Jurkat, Clone E6-1 (cell line): ENCODE measurements around the gene NGEF.
"Not testable (repeated sequence)": the region's sequence is repeated elsewhere in the genome, so short reads cannot be mapped to it uniquely, and the experiment has no call there.

Experiments used
- DNase-seq: peaks from one replicate; pipeline ENCODE4 v3.0.0-alpha.2; 2011; ENCODE audit warnings: low read depth, low spot score
- H3K4me3 ChIP-seq: 2 replicates; pipeline ENCODE4 v1.5.1; 2011; ENCODE audit warnings: mild to moderate bottlenecking, low read length, control low read depth, moderate library complexity

Gene NGEF

DNA sequence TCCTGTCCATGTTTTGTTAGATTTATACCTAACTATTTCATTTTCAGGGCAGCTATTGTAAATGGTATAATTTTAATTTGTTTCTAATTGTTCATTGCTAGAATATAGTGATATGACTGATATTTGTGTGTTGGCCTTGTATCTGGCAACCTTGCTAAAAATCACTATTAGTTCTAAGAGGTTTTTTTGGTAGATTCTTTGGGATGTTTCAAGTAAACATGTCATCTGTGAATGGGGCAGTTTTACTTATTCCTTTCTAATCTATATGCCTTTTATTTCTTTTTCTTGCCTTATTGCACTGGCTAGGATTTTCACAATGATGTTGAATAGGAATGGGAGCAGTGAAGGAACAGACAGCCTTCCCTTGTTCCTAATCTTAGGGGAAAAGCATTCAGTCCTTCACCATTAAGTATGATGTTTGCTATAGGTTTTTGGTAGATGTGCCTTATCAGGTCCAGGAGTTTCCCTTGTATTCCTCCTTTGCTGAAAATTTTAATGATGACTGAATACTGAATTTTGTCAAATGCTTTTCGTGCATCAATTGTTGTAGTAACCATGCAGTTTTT, 101.3 kb downstream of the NGEF start:
- DNase-seq = no peak
- no peak overlapping the region for H3K4me3 ChIP-seq

DNA sequence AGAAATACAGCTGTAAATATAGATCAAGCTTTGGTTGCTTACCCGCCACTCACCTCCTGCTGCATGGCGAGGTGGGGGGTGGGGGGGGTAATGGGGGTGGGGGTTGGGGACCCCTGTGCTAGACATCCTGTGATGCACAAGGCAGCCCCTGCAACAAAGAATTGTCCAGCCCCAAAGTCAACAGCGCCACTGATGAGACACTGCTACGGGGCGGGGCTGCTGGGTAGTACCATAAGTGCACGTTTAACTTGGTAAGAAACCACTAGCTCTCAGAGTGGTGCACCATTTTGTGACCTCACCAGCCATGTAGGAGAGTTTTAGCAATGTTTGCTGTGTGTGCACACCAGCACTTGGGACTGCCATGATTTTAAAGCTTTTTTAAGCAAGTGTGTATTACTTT, 102.7 kb downstream of the NGEF start:
- DNase-seq = no peak
- H3K4me3 ChIP-seq = no peak overlapping the region

DNA sequence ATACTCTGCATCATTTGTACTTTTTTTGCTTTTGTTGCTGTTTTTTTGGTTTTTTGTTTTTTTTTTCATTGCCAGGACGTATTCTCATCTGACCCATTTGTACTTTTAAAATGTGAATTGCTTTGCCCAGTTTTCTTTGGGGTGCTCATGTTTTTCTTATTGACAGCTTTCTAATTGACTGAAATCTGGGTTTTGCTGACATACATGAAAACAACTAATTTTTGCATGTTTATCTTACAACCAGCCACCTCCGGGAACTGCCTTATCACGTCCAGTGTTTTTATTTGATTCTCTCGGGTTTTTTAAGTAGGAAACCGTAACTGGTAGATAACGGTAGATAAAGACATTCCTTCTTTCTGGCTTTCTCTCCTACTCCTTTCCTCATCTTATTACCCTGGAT, 104.4 kb downstream of the NGEF start:
- H3K4me3 ChIP-seq = no peak overlapping the region
- DNase-seq = no peak

DNA sequence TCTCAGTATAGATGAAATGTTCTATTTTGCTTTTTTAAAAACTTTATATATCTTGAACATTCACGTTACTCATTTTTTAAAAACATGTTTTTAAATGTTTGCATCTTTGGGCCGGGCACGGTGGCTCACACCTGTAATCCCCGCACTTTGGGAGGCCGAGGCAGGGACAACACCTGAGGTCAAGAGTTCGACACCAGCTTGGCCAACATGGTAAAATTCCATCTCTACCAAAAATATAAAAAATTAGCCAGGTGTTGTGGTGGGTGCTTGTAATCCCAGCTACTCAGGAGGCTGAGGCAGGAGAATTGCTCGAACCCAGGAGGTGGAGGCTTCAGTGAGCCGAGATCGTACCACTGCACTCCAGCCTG, 105.4 kb downstream of the NGEF start:
- not testable (repeated sequence) for H3K4me3 ChIP-seq, DNase-seq

DNA sequence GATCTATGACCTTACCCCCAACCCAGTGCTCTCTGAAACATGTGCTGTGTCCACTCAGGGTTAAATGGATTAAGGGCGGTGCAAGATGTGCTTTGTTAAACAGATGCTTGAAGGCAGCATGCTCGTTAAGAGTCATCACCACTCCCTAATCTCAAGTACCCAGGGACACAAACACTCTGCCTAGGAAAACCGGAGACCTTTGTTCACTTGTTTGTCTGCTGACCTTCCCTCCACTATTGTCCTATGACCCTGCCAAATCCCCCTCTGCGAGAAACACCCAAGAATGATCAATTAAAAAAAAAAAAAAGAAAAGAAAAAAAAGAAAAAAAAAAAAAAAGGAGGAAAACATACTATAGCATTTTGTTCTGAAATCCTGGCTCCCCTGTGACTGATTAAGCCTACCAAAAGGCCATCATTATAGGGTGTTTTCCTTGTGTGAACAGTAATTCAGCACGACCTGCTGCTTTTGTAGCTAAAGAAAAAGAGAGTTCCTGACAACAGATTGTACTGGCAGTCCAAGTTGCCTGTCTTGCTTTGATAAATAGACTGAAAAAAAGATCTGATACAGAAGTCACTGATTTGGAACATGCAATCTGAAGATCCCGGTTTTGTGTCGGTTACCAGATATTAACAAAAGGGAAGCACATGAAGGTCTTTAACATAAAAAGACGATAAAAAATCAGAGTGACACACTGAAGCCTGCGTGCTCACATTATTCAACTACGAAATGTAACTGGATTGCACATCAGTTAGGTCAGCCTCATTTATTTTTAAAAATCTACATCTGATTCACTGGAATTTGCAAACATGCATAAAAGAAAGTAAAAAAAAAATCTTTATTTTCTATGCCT, 106.0 kb downstream of the NGEF start:
- H3K4me3 ChIP-seq, DNase-seq: not testable (repeated sequence)

DNA sequence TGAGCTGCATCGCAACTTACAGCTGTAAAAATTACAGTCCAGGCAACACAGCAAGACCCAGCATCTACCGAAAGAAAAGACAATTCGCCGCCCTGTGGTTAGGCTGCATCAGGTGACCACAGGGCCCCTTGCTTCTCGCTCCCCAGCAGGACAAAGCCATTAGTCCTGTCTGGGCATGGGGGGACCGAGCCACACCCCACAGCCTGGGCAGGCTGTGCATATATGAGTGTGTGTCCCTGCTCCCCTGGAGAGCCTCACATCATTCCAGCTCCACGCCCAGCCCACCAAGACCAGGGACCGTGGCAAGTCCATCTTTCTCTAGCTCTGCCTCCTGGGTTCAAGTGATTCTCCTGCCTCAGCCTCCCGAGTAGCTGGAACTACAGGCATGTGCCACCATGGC, 109.1 kb downstream of the NGEF start:
- DNase-seq = no peak
- no peak overlapping the region for H3K4me3 ChIP-seq

DNA sequence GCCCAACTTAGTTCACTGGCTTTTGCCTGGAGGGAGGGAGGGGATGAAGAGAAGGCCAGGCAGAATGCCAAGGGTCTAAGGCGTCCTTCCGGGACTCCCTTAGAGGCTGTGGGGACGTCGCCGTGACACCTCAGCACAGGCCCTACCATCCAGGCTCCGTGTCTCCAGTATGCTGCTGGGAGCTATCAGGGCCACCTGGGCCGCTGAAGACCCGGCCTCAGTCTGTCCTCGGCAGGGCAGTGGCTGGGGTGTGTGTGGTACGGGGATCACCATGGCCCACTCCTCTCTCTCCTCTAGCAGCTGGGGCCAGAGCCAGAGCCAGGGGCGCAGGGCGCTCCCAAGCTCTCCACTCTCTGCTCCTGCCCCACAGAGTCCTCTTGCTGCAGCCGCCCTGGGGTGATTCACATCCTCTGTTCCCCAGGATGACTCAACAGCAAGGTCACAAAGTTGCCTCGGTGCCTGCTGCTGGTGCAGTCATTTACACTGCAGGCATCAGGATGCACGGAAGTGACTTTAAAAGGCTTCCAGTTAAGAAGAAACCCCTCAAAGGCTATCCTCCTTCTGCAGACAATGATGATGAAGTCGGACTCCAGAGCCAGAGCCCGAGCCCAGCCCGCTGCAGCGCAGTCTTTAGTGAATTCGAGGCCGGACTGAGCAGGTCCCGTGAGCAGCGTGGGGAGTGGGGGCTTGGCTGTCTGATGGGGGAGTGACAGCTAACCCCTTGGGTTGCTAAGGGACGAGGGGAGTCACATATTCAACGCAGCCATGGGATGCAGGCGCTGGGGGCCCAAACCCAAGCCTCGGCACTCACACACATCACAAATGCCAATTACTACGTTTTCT, 111.1 kb downstream of the NGEF start:
- H3K4me3 ChIP-seq = no peak overlapping the region
- no peak for DNase-seq

DNA sequence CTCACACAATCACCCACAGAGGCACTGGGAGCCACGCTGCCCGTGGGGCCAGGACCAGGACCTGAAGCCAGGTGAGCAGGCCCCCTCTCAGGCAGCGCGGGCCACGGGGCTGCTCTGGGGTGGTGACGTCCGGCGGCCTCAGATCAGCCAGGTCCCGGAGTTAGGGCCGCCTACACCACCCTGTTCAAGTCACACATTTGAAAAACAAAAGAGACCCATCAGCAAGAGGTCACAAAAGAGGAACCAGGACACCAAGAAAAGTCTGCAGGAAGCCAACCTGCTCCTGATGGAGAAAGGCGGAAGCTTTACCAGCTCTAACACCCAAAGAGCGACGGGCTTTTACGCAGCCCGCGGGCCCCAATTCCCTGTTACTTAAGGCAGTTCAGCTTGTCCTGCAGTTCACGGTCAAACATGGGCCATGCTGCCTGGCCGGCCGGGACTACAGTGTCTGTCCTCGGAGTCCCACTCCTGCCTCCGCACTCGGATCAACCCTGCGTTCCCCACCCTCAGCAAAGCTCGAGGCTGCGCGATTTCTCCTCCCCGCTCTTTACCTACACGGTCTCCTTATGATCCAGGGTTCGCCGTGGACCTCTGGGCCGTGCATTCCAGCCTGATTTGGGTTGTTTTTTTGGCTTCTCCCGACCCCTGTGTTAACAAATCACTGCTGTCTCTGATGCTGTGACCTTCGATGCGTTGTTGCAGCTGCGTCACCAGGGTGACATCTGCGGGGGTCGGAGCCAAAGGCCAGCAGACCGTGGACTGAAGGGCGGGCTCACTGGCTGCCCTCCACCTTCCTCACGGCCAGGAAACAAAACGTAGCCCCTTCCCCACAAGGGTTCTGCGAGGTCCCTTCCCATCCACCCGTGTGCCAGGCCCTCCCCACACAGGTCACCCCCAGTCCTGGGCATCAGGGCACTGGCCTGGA, 112.0 kb downstream of the NGEF start:
- DNase-seq = no peak
- no peak overlapping the region for H3K4me3 ChIP-seq

DNA sequence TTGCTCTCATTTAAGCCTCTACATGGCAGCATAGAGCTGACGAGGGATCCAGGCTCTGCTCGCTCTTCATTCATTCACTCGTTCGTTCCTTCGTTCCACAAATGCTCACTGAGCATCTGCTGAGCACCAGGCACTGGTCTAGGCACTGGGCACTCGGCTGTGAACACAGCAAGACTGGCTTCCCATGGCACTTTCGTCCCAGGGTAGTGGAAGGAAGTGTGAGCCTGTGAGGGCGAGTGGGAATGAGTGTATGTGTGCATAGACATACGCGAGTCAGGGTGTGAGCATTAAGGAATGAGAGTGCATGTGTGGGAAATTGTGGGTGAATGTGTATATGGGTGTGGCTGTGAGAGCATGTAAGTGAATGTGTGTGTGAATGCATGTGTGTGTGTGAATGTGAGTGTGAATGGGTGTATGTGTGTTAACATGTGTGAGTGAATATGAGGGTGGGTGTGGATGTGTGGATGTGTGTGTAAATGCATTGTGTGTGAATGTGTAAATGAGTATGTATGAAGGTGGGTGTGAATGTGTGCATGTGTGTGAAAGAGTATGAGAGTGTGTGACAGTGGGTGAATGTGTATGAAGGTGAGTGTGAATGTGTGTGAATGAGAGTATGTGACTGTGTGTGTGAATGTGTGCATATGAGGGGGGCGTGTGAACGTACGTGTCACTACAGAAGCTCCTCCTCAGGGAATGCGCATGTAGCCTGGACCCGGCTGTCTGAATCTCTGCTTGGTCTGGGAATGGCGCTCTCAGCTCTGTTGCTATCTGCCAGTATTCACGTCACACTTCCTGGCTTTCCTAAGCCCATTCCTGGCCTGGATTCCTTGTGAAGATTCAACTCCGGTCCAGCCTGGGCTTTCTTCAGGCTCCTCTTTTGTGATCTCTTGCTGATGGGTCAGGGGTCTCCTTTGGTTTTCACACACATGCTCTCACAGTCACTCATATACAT, 114.2 kb downstream of the NGEF start:
- H3K4me3 ChIP-seq = no peak overlapping the region
- DNase-seq = no peak

DNA sequence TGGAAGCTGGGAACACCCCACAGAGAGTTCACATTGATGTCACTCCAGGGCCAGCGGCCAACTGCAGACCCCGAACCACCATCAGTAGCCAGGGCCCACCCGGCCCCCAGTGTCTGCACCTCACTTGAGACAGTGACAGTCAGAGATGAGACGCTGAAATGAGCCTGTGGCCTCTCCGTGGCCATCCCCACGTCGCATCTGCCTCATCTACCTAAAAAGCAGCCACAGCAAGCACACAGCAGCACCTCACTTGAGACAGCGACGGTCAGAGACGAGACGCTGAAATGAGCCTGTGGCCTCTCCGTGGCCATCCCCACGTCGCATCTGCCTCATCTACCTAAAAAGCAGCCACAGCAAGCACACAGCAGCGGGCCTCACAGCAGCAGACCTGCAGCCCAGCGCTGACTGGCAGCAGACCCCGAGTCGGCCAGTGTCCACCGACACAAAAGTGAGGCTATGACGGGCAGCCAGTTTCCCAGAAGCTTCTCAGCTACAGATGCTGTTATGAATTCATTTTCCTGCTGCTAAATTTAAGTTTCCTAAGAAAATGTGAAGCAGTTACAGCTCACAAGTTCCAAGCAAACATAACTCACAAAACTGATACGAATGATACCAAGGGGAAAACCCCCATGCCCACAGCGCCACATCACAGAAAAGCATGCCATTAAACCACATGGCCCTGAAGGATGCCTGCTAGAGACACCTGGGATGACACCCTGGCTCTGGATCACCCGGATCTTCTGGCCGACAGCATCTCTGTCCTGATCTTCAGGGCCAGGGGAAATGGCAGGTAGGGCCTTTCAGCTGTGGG, 115.3 kb downstream of the NGEF start:
- no peak for DNase-seq
- H3K4me3 ChIP-seq = no peak overlapping the region

DNA sequence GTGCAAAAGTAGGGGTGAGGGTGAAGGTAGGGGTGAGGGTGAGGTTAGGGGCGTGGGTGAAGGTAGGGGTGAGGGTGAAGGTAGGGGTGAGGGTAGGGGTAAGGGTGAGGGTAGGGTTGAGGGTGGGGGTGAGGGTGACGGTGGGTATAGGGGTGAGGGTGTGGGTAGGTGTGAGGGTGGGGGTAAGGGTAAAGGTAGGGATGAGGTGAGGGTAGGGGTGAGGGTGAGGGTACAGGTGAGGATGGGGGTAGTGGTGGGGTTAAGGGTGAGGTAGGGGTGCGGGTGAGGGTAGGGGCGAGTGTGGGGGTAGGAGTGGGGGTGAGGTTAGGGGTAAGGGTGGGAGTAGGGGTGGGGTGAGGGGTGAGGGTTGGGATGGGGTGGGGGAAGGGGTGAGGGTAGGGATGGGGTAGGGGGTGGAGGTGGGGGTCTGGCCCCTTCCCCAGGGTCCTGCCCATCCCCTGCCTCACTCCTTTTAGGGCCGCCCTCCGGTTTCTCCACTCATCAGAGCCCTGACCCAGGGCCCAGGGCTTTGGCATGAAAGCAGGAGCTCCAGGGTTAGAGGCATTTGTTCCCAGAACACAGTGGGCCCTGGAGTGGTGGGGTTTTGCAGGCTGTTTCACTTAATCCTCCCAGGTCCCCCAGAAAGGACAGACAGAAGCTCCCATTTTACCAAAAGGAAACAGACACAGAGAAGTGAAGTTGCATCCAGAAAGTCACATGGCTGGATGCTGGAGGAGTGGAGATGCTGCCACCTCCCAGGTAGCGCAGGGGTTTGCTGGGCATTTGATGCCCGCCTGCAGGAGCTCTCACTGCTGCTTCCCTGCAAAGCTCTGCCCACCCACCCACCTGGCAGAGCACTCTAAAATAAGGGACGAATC, 116.1 kb downstream of the NGEF start:
- H3K4me3 ChIP-seq = no peak overlapping the region
- DNase-seq = no peak

DNA sequence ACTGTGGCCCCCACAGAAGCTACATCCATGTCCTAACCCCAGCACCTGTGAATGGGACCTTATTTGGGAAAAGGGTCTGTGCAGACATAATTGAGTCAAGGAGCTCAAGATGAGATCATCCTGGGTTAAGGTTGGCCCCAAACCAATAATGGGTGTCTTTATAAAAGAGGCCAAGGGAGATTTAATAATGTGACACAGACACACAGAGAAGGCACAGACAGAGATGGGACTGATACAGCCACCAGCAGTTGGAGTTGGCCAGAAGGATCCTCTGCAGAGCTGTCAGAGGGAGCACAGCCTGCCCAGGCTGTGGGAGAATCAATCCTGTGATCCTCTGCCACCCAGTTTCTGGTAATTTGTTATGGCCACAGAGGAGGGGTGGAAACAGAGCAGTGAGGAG, 116.9 kb downstream of the NGEF start:
- no peak for DNase-seq
- H3K4me3 ChIP-seq = no peak overlapping the region

DNA sequence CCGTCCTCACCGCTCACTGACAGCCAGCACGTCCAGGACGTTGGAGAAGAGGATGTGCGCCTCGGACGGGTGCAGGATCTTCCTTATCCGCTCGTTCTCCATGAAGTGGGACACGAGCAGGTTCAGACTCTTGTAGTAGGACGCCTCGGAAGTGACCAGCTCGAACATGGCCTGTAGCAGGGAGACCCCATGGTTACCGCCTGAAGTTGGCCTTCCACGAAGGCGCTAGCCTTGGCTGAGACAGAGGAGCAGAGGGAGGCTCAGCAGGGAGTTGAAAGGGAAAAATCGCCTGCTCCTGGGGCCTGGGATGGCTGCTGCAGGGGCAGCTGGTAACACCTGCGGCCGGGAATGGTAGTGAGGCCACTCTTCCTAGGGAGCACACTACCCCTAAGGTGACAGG, 118.3 kb downstream of the NGEF start:
- H3K4me3 ChIP-seq = no peak overlapping the region
- no peak for DNase-seq

DNA sequence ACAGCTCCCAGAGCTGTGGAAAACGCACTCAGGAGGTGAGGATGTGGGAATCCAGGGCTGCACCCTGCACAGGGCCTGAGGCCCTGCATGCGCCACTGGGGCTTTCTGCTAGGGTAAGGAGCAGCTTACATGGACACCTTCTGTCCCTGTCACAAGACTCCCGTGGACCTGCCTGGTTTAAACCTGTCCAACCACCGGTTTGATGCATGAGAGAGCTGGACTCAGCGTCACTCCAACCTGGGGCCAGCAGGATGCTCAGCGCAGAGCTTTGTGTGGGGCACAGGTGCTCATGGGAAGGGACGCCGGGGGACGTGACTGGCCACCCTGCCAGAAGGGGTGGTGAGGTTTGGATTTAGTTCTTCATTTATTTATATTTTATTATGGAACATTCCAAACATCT, 118.8 kb downstream of the NGEF start:
- DNase-seq = no peak
- no peak overlapping the region for H3K4me3 ChIP-seq

DNA sequence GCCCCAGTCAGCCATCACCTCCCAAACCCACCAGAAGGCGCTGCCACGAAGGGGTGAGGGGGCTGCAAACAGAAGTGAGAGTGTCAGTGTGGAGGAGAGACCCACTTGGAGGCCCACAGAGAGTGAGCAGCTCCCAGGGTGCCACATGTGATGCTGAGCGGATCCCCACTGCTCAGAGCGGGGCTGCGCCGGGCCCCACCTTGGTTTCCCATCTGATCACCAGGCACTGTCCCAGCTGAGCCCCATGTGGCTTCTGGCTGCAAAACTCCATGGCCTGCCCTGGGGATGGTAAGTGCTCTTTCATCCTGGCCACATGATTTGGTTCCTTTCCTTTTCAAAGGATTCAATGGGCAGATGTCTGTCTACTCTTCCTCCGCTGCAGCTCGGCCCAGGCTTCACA, 119.2 kb downstream of the NGEF start:
- no peak overlapping the region for H3K4me3 ChIP-seq
- DNase-seq = no peak

DNA sequence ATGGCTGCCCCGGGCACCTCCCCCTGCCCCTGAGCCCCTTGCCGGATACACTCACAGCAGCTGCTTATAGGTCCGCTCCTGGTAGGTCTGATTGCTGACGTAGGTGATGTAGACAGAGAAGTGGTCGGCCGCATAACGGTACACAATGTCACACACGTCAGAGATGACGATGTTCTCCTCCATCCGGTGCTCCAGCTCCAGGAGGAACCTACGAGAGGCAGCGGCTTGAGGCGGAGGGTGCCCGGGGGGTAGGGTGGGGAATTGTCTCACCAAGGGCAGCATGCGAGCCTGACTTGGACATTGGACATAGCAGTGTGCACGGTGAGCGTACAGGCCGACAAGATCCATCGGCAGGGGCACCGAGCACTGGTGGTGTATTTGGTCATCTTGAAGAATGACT, 120.2 kb downstream of the NGEF start:
- no peak for DNase-seq
- H3K4me3 ChIP-seq = no peak overlapping the region
